AG09319 (cell line): ENCODE data around the gene UTP11.
"Not testable (repeated sequence)": the region's sequence is repeated elsewhere in the genome, so short reads cannot be mapped to it uniquely, and the experiment has no call there.

Experiments used
- DNase-seq: peaks from one replicate; pipeline ENCODE4 v3.0.0-alpha.2; 2010; ENCODE audit warnings: low read depth; ENCODE audit errors: extremely low read depth
- CTCF ChIP-seq: IDR thresholded peaks from 2 replicates; pipeline ENCODE4 v1.5.1; 2011; ENCODE audit warnings: low read depth, mild to moderate bottlenecking, inconsistent platforms, low read length, moderate library complexity

Gene UTP11

GRCh38 chr1:38029685-38030511 is 17.4 kb downstream of the UTP11 start:
- DNase-seq: no peak
- TF ChIP-seq CTCF: no peak

GRCh38 chr1:38030596-38031512 is 18.3 kb downstream of the UTP11 start:
- DNase-seq: no peak
- TF ChIP-seq CTCF: no peak

- DNase-seq: no peak
- no peak for TF ChIP-seq CTCF
Observed at GRCh38 chr1:38031513-38031866, 19.0 kb downstream of the UTP11 start.

GRCh38 chr1:38032992-38033391 is 20.5 kb downstream of the UTP11 start:
- not testable (repeated sequence) for DNase-seq

GRCh38 chr1:38034871-38035270 is 22.3 kb downstream of the UTP11 start:
- DNase-seq: no peak
- TF ChIP-seq CTCF: no peak

- TF ChIP-seq CTCF: peak; percentile 13; the same call in 1 of the 2 replicates
- no peak for DNase-seq
Observed at GRCh38 chr1:38037221-38037939, 24.8 kb downstream of the UTP11 start.

GRCh38 chr1:38038861-38039260 is 26.3 kb downstream of the UTP11 start:
- TF ChIP-seq CTCF: no peak
- no peak for DNase-seq
